CD4-positive, alpha-beta memory T cell (primary cell): ENCODE data around the gene KRT15. TPM values are rescaled to one million over a fixed set of nuclear protein-coding genes. Genes with fewer than 3 reads are reported as not detected.
"Not testable (repeated sequence)": the region's sequence is repeated elsewhere in the genome, so short reads cannot be mapped to it uniquely, and the experiment has no call there.

Experiments
- CTCF ChIA-PET: fragments of 350-600 bp; sonication (Branson Sonifier 250); formaldehyde crosslinking; loops from one replicate; lab custom pipeline; 2021; ENCODE audit warnings: inconsistent platforms; ENCODE audit not compliant: partially characterized antibody; lab: Charles Lee
- POLR2A ChIA-PET: fragments of 350-600 bp; sonication (Branson Sonifier 250); formaldehyde crosslinking; loops from one replicate; lab custom pipeline; 2021; ENCODE audit not compliant: partially characterized antibody; lab: Charles Lee
- DNase-seq, 5 donors: peaks; one replicate each; pipeline versions ENCODE4 v3.0.0 to v3.0.0-alpha.2; 2020 to 2022; ENCODE audit warnings: mixed read lengths in 1 of 5
- H3K27ac ChIP-seq: one replicate; pipeline ENCODE4 v1.7.0; 2013; ENCODE audit warnings: low read depth, low read length
- H3K27me3 ChIP-seq: 2 replicates; pipeline ENCODE4 v1.7.0; 2013; ENCODE audit warnings: mild to moderate bottlenecking, low read length, moderate library complexity; ENCODE audit not compliant: insufficient read depth
- H3K36me3 ChIP-seq: 2 replicates; pipeline ENCODE4 v1.7.0; 2013; ENCODE audit warnings: mild to moderate bottlenecking, low read length, moderate library complexity; ENCODE audit not compliant: insufficient read depth
- H3K4me1 ChIP-seq: 2 replicates; pipeline ENCODE4 v1.7.0; 2013; ENCODE audit warnings: mild to moderate bottlenecking, low read length, moderate library complexity; ENCODE audit not compliant: insufficient read depth
- H3K4me3 ChIP-seq, 2 donors: one replicate each; pipeline ENCODE4 v1.7.0; 2013; ENCODE audit warnings: low read length in 2 of 2, mild to moderate bottlenecking in 1 of 2
- H3K9me3 ChIP-seq, 2 donors: one replicate each; pipeline ENCODE4 v1.7.0; 2013; ENCODE audit warnings: low read length in 2 of 2, control low read depth in 1 of 2; ENCODE audit not compliant: control insufficient read depth in 1 of 2
- H3K27ac Mint-ChIP-seq, 7 donors: one replicate each; pipeline ENCODE4 v1.8.0; 2020 to 2021; ENCODE audit warnings: mixed read lengths in 7 of 7, mild to moderate bottlenecking in 6 of 7, inconsistent platforms in 3 of 7, moderate library complexity in 3 of 7
- H3K27me3 Mint-ChIP-seq, 2 donors: one replicate each; pipeline ENCODE4 v1.8.0; 2020 to 2021; ENCODE audit warnings: mixed read lengths in 2 of 2
- H3K36me3 Mint-ChIP-seq, 2 donors: one replicate each; pipeline ENCODE4 v1.8.0; 2020 to 2021; ENCODE audit warnings: mixed read lengths in 2 of 2, inconsistent platforms in 1 of 2, mild to moderate bottlenecking in 1 of 2
- H3K4me1 Mint-ChIP-seq, 4 donors: one replicate each; pipeline ENCODE4 v1.8.0; 2020 to 2021; ENCODE audit warnings: mixed read lengths in 4 of 4, mild to moderate bottlenecking in 1 of 4
- H3K4me3 Mint-ChIP-seq, 8 donors: one replicate each; pipeline ENCODE4 v1.8.0; 2020 to 2021; ENCODE audit warnings: mixed read lengths in 8 of 8, mild to moderate bottlenecking in 7 of 8, moderate library complexity in 6 of 8, inconsistent platforms in 3 of 8
- H3K9me3 Mint-ChIP-seq, 8 donors: one replicate each; pipeline ENCODE4 v1.8.0; 2020 to 2021; ENCODE audit warnings: mixed read lengths in 8 of 8, mild to moderate bottlenecking in 5 of 8, inconsistent platforms in 3 of 8, moderate library complexity in 1 of 8
- intact Hi-C: fragments of 100-400 bp; cut with micrococcal nuclease; formaldehyde crosslinking; loops from one replicate; pipeline ENCODE4 v1.15.1; 2023
- polyA plus RNA-seq, 2 donors: library from polyadenylated mRNA; unstranded; fragments of 300-500 nt; fragmentation: Illumina TruSeq; gene quantifications; one replicate each; pipeline ENCODE4 v1.2.3, GENCODE V29; 2021
- total RNA-seq, 2 experiments: library from RNA; stranded (reverse); gene quantifications; one replicate each; pipeline ENCODE4 v1.2.3, GENCODE V29; 2021

KRT15 gene
- total and polyA plus RNA-seq, 4 experiments from 2014 or later: not detected

- H3K36me3 ChIP-seq: no peaks in the 10 kb centered on the region
- no peak for DNase-seq
- H3K36me3 Mint-ChIP-seq: peaks cover 0 to 5% of the 10 kb centered on the region in 2 donors
- intact Hi-C loops: no loop called here
- H3K27me3 Mint-ChIP-seq: peaks cover 2% of the 10 kb centered on the region in 2 donors
- no peaks in the 10 kb centered on the region for H3K27me3 ChIP-seq
- no peak overlapping the region for H3K27ac Mint-ChIP-seq
- peaks cover 0 to 4% (median 0%) of the 10 kb centered on the region in 8 donors for H3K9me3 Mint-ChIP-seq
- CTCF ChIA-PET: interaction anchor here (0.8 to 1.1 kb wide), 3 partner anchors 10 to 635 kb away, joined by 3 to 4 read pairs (median 3); no protein-coding TSS in a partner anchor
- H3K27ac ChIP-seq: no peak overlapping the region
- H3K4me3 ChIP-seq: no peak overlapping the region
- no peaks in the 10 kb centered on the region for H3K9me3 ChIP-seq
- peaks cover 17% of the 10 kb centered on the region for H3K4me1 ChIP-seq
- H3K4me3 Mint-ChIP-seq: no peak overlapping the region
- H3K4me1 Mint-ChIP-seq: peaks cover 5 to 20% (median 16%) of the 10 kb centered on the region in 4 donors
- POLR2A ChIA-PET: interaction anchor here (1.6 kb wide), 1 partner anchor 22 kb away, joined by 3 read pairs; no protein-coding TSS in a partner anchor
Measured at GRCh38 chr17:41544935-41545334, 26.2 kb upstream of the KRT15 start.

DNA sequence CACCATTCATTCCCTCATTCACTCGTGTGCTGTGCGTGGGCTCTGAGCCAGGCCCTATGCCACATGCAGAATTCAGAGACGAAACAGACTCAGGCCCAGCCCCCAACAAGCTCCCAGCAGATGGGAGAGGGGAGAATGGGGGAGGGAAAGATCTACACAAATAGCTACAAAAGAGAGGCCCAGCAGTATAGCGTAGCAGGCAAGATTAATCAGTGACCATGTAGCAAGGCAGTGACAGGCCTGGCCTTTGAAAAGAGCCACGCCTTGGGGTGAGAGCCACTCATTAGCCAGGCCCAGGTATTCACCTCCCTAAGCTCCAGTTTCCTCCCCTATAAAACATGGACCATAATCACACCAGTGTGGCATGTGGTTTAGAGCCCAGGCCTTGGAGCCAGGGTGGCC is 25.8 kb upstream of the KRT15 start:
- Histone ChIP-seq H3K36me3 (no peaks in the 10 kb centered on the region), H3K27ac (no peak overlapping the region), H3K27me3 (no peaks in the 10 kb centered on the region), H3K9me3 (no peaks in the 10 kb centered on the region), H3K4me3 (no peak overlapping the region), H3K4me1 (peaks cover 15% of the 10 kb centered on the region)
- Mint-ChIP-seq H3K27me3 (peaks cover 2% of the 10 kb centered on the region in 2 donors), H3K4me1 (peaks cover 5 to 16% (median 15%) of the 10 kb centered on the region in 4 donors), H3K27ac (no peak overlapping the region), H3K9me3 (peaks cover 0 to 4% (median 0%) of the 10 kb centered on the region in 8 donors), H3K4me3 (no peak overlapping the region), H3K36me3 (peaks cover 0 to 5% of the 10 kb centered on the region in 2 donors)
- ChIA-PET CTCF (interaction anchor here (0.8 to 1.1 kb wide), 3 partner anchors 11 to 635 kb away, joined by 3 to 4 read pairs (median 3); no protein-coding TSS in a partner anchor), POLR2A (interaction anchor here (1.6 kb wide), 1 partner anchor 22 kb away, joined by 3 read pairs; no protein-coding TSS in a partner anchor)
- DNase-seq: no peak
- intact Hi-C loops: no loop called here

DNA sequence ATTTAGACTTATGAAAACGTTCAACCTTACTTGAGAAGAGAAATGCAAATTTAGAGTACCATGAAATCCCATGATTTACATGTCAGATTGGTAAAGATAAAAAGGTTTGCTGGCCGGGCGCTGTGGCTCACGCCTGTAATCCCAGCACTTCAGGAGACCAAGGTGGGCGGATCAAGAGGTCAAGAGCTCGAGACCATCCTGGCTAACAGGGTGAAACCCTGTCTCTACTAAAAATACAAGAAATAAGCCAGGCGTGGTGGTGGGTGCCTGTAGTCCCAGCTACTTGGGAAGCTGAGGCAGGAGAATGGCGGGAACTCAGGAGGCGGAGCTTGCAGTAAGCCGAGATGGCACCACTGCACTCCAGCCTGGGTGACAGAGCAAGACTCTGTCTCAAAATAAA is 24.1 kb upstream of the KRT15 start:
- H3K36me3 Mint-ChIP-seq, H3K27me3 Mint-ChIP-seq, H3K27me3 ChIP-seq, H3K4me3 ChIP-seq, intact Hi-C loops, DNase-seq, H3K4me1 ChIP-seq, H3K9me3 ChIP-seq, H3K36me3 ChIP-seq, POLR2A ChIA-PET, H3K4me1 Mint-ChIP-seq, H3K27ac ChIP-seq, H3K4me3 Mint-ChIP-seq, H3K9me3 Mint-ChIP-seq: not testable (repeated sequence)
- CTCF ChIA-PET: interaction anchor here (0.9 to 1.5 kb wide), 2 partner anchors 17 to 220 kb away, joined by 4 read pairs; no protein-coding TSS in a partner anchor
- peak overlapping the region in 1 of 7 donors; percentile 13 for H3K27ac Mint-ChIP-seq

DNA sequence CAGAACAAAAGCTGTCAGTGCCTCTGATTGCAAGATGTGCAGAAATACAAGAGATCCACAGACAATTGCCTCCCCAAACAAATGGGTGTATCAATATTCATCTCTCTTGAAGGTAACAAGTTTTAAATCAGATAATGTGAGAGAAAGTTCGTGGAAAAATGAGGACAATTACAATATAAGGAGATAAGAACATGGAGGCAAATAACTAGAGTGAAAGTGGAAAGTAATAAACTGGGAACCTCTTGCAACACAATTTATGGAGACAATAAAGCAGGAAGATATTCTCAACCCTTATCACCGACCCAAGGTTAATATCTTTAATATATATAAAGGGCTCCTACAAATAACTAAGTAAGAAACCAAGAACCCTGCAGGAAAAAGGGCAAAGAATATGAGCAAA is 23.7 kb upstream of the KRT15 start:
- Mint-ChIP-seq H3K27me3 (peaks cover 0 to 2% of the 10 kb centered on the region in 2 donors), H3K4me1 (peaks cover 0 to 2% (median 0%) of the 10 kb centered on the region in 4 donors), H3K9me3 (peaks cover 0 to 3% (median 0%) of the 10 kb centered on the region in 8 donors), H3K36me3 (peaks cover 0 to 5% of the 10 kb centered on the region in 2 donors), H3K4me3 (peak overlapping the region in 1 of 8 donors; percentile 21), H3K27ac (no peak overlapping the region)
- no peak overlapping the region for H3K27ac ChIP-seq
- no peaks in the 10 kb centered on the region for H3K36me3 ChIP-seq
- DNase-seq: no peak
- no peaks in the 10 kb centered on the region for H3K4me1 ChIP-seq
- intact Hi-C loops: no loop called here
- ChIA-PET CTCF (interaction anchor here (0.8 to 1.5 kb wide), 4 partner anchors 9 to 220 kb away, joined by 3 to 4 read pairs (median 4); no protein-coding TSS in a partner anchor), POLR2A (no interaction called here)
- H3K27me3 ChIP-seq: no peaks in the 10 kb centered on the region
- H3K4me3 ChIP-seq: no peak overlapping the region
- no peaks in the 10 kb centered on the region for H3K9me3 ChIP-seq

DNA sequence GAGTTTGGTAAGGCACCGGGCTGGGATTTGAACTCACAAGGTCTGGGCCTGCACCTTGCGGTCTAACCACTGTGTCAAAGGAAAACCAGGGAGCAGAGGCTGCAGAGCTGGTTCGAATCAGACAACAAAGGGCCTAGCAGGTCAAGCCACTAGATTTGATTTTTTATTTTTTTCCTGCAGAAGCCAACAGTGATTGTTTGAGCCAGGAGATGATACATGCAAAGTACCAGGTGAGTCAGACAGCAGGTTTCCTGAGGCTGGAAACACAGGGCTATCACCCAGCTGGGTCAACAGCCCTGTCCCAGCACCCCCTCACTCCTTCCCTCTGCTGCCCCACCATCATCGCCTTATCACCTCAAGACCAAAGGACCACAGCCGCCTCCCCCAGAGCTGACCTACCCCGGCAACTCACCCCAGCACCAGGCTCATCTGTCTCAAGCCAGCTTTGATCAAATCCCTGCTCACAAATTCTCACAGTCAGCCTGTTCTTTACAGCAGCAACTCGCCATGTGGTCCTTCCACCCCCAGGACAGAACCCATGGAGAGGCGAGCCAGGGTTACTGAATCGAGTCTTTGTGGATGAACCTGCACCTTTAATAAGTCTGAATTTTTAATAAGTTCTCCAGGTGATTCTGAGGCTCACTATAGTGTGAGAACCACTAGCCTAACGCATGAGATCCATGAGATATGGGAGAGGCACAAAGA is 22.4 kb upstream of the KRT15 start:
- no peaks in the 10 kb centered on the region for H3K36me3 ChIP-seq
- no peaks in the 10 kb centered on the region for H3K9me3 ChIP-seq
- no peak overlapping the region for H3K27ac ChIP-seq
- ChIA-PET CTCF (interaction anchor here (0.9 to 2.1 kb wide), 3 partner anchors 8 to 630 kb away, joined by 3 to 18 read pairs (median 3); no protein-coding TSS in a partner anchor), POLR2A (no interaction called here)
- no peaks in the 10 kb centered on the region for H3K4me1 ChIP-seq
- Mint-ChIP-seq H3K27me3 (peaks cover 0 to 4% of the 10 kb centered on the region in 2 donors), H3K9me3 (peaks cover 0 to 2% (median 0%) of the 10 kb centered on the region in 8 donors), H3K4me3 (no peak overlapping the region), H3K36me3 (no peaks in the 10 kb centered on the region), H3K27ac (peak overlapping the region in 4 of 7 donors; percentile 5 to 55 (median 28)), H3K4me1 (peaks cover 0 to 2% (median 0%) of the 10 kb centered on the region in 4 donors)
- no peaks in the 10 kb centered on the region for H3K27me3 ChIP-seq
- intact Hi-C loops: no loop called here
- DNase-seq: no peak
- no peak overlapping the region for H3K4me3 ChIP-seq

- POLR2A ChIA-PET: no interaction called here
- H3K27ac Mint-ChIP-seq: peak overlapping the region in 1 of 7 donors; percentile 43
- no peaks in the 10 kb centered on the region for H3K9me3 ChIP-seq
Measured at GRCh38 chr17:41539979-41540701, 21.4 kb upstream of the KRT15 start.

More at GRCh38 chr17:41539979-41540701, 21.4 kb upstream of the KRT15 start:
- intact Hi-C loops: no loop called here
- Mint-ChIP-seq H3K4me1 (peaks cover 0 to 2% (median 0%) of the 10 kb centered on the region in 4 donors), H3K9me3 (peaks cover 0 to 2% (median 0%) of the 10 kb centered on the region in 8 donors), H3K36me3 (no peaks in the 10 kb centered on the region), H3K27me3 (peaks cover 3 to 9% of the 10 kb centered on the region in 2 donors), H3K4me3 (no peak overlapping the region)
- DNase-seq: no peak
- no peak overlapping the region for H3K27ac ChIP-seq
- CTCF ChIA-PET: interaction anchor here (0.7 to 2.1 kb wide), 3 partner anchors 9 to 630 kb away, joined by 3 to 18 read pairs (median 3); no protein-coding TSS in a partner anchor
- H3K27me3 ChIP-seq: no peaks in the 10 kb centered on the region
- no peaks in the 10 kb centered on the region for H3K36me3 ChIP-seq
- H3K4me1 ChIP-seq: no peaks in the 10 kb centered on the region
- H3K4me3 ChIP-seq: no peak overlapping the region
